Lower leg skin (tissue), 4 donors: Measurements from ENCODE around the gene MED25. TPM values are rescaled to one million over a fixed set of nuclear protein-coding genes. Genes with fewer than 3 reads are reported as not detected.

ENCODE experiments used
- DNase-seq, 2 donors: peaks; one replicate each; pipeline ENCODE4 v3.0.0-alpha.2; 2019; ENCODE audit warnings: low spot score in 2 of 2
- H3K4me3 ChIP-seq: fragments of 200-600 bp; sonication (generic); 2 replicates; pipeline ENCODE4 v1.5.1; 2017; ENCODE audit warnings: mild to moderate bottlenecking, low read depth; ENCODE audit not compliant: poor library complexity, severe bottlenecking
- CTCF ChIP-seq, 3 donors: fragments of 450-650 bp; IDR thresholded peaks; one replicate each; pipeline ENCODE4 v1.5.1; 2016; ENCODE audit warnings: antibody characterized with exemption in 3 of 3, mild to moderate bottlenecking in 3 of 3, moderate library complexity in 2 of 3
- POLR2A ChIP-seq, 2 donors: fragments of 450-650 bp; IDR thresholded peaks; one replicate each; pipeline ENCODE4 v1.6.1; 2016 to 2017; ENCODE audit warnings: antibody characterized with exemption in 2 of 2, mild to moderate bottlenecking in 1 of 2, moderate library complexity in 1 of 2
- WGBS, 2 donors: methylation state at CpG; one replicate each; pipeline ENCODE4 v1.1.5; 2018; 5-methylcytosine and 5-hydroxymethylcytosine counted together
- intact Hi-C: fragments of 100-400 bp; cut with DNase I; formaldehyde crosslinking; loops from one replicate; pipeline ENCODE4 v1.15.0; 2023; ENCODE audit warnings: low total_unique reads
- total RNA-seq, 4 donors: library from RNA; depleted of rRNA; stranded (reverse); fragments of >200 nt; gene quantifications; one replicate each; pipeline ENCODE4 v1.1.0, GENCODE V29; 2016

The MED25 gene
- total RNA-seq, 4 donors from 2014 or later, result 28.9 to 43.7 (median 30.8) TPM

- intact Hi-C loops, result no loop called here
- TF ChIP-seq POLR2A (IDR thresholded peaks at IDR 0.05) (no peak), CTCF (IDR thresholded peaks at IDR 0.05) (no peak)
- no peak for DNase-seq
- 92 to 95% methylated on average over 12 of the region's 12 CpGs for WGBS, 2 donors
- no peak overlapping the region for H3K4me3 ChIP-seq
Measured at GRCh38 chr19:49879243-49879963, 61.3 kb downstream of the MED25 start.

- no peak overlapping the region for H3K4me3 ChIP-seq
- intact Hi-C loops, result no loop called here
- TF ChIP-seq CTCF (IDR thresholded peaks at IDR 0.05), result no peak
- TF ChIP-seq POLR2A (IDR thresholded peaks at IDR 0.05), result no peak
- 93 to 94% methylated on average over 10 of the region's 10 CpGs for WGBS, 2 donors
- DNase-seq, result no peak
Measured at GRCh38 chr19:49880162-49880869, 62.2 kb downstream of the MED25 start.

- intact Hi-C loops, result no loop called here
- whole genome bisulfite sequencing, 2 donors, result 92 to 98% methylated on average over 17 of the region's 17 CpGs
- no peak for DNase-seq
- H3K4me3 ChIP-seq, result no peak overlapping the region
- TF ChIP-seq CTCF (IDR thresholded peaks at IDR 0.05) (no peak), POLR2A (IDR thresholded peaks at IDR 0.05) (no peak)
Measured at GRCh38 chr19:49881186-49881585, 63.1 kb downstream of the MED25 start.

GRCh38 chr19:49881672-49882394, 63.7 kb downstream of the MED25 start:
- no peak for DNase-seq
- intact Hi-C loops, result no loop called here
- H3K4me3 ChIP-seq, result no peak overlapping the region
- 90% methylated on average over 27 to 31 of the region's 31 CpGs for WGBS, 2 donors
- TF ChIP-seq CTCF (IDR thresholded peaks at IDR 0.05) (no peak), POLR2A (IDR thresholded peaks at IDR 0.05) (no peak)

- intact Hi-C loops, result no loop called here
- no peak for TF ChIP-seq CTCF (IDR thresholded peaks at IDR 0.05)
- no peak for TF ChIP-seq POLR2A (IDR thresholded peaks at IDR 0.05)
- no peak overlapping the region for H3K4me3 ChIP-seq
- 100% methylated on average over 3 to 10 of the region's 14 CpGs for WGBS, 2 donors
- DNase-seq, result no peak
Measured at GRCh38 chr19:49882643-49883042, 64.6 kb downstream of the MED25 start.
